ENCODE results near the gene UBR3.
"Not testable (repeated sequence)": the region's sequence is repeated elsewhere in the genome, so short reads cannot be mapped to it uniquely, and the experiment has no call there.

UBR3 gene

GRCh38 chr2:169933124-169933711 is 106.0 kb downstream of the UBR3 start:
- no peak overlapping the region for H3K4me3 Mint-ChIP-seq
- ATAC-seq: no peak
- peak overlapping the region; percentile 6 for H3K27ac Mint-ChIP-seq
- peaks cover 34% of the 10 kb centered on the region for H3K36me3 Mint-ChIP-seq
- no peaks in the 10 kb centered on the region for H3K9me3 Mint-ChIP-seq
- peaks cover 4% of the 10 kb centered on the region for H3K4me1 Mint-ChIP-seq
- H3K27me3 Mint-ChIP-seq: no peaks in the 10 kb centered on the region

- not testable (repeated sequence) for H3K4me1 Mint-ChIP-seq, H3K4me3 Mint-ChIP-seq, H3K27me3 Mint-ChIP-seq, H3K9me3 Mint-ChIP-seq, H3K27ac Mint-ChIP-seq, ATAC-seq
- peaks cover 36% of the 10 kb centered on the region for H3K36me3 Mint-ChIP-seq
These were observed 109.4 kb downstream of the UBR3 start for GRCh38 chr2:169936652-169937051.

- Mint-ChIP-seq H3K4me1 (no peaks in the 10 kb centered on the region), H3K27me3 (no peaks in the 10 kb centered on the region), H3K9me3 (no peaks in the 10 kb centered on the region), H3K4me3 (no peak overlapping the region), H3K27ac (no peak overlapping the region), H3K36me3 (peaks cover 41% of the 10 kb centered on the region)
- ATAC-seq: no peak
These were observed 118.3 kb downstream of the UBR3 start for GRCh38 chr2:169945515-169945914.

- Mint-ChIP-seq H3K4me3 (no peak overlapping the region), H3K27ac (no peak overlapping the region), H3K9me3 (no peaks in the 10 kb centered on the region), H3K36me3 (peaks cover 41% of the 10 kb centered on the region), H3K4me1 (no peaks in the 10 kb centered on the region), H3K27me3 (no peaks in the 10 kb centered on the region)
- ATAC-seq: no peak
These were observed 118.8 kb downstream of the UBR3 start for GRCh38 chr2:169946092-169946491.

- no peak for ATAC-seq
- no peak overlapping the region for H3K4me3 Mint-ChIP-seq
- no peaks in the 10 kb centered on the region for H3K4me1 Mint-ChIP-seq
- H3K27ac Mint-ChIP-seq: no peak overlapping the region
- H3K9me3 Mint-ChIP-seq: no peaks in the 10 kb centered on the region
- no peaks in the 10 kb centered on the region for H3K27me3 Mint-ChIP-seq
- H3K36me3 Mint-ChIP-seq: peaks cover 45% of the 10 kb centered on the region
These were observed 119.3 kb downstream of the UBR3 start for GRCh38 chr2:169946546-169946945.

GRCh38 chr2:169955940-169956339 is 128.7 kb downstream of the UBR3 start:
- no peaks in the 10 kb centered on the region for H3K9me3 Mint-ChIP-seq
- ATAC-seq: no peak
- H3K27me3 Mint-ChIP-seq: no peaks in the 10 kb centered on the region
- no peaks in the 10 kb centered on the region for H3K4me1 Mint-ChIP-seq
- peaks cover 59% of the 10 kb centered on the region for H3K36me3 Mint-ChIP-seq
- H3K4me3 Mint-ChIP-seq: no peak overlapping the region
- H3K27ac Mint-ChIP-seq: no peak overlapping the region

DNA sequence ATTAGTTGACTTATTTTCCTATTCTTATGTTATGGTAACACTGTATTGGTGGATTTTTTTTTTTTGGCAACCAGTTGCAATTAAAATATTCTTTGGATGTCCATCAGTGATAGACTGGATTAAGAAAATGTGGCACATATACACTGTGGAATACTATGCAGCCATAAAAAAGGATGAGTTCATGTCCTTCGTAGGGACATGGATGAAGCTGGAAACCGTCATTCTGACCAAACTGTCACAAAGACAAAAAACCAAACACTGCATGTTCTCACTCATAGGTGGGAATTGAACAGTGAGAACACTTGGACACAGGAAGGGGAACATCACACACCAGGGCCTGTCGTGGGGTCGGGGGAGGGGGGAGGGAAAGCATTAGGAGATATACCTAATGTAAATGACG is 130.0 kb downstream of the UBR3 start:
- not testable (repeated sequence) for ATAC-seq, H3K27ac Mint-ChIP-seq, H3K27me3 Mint-ChIP-seq, H3K4me3 Mint-ChIP-seq, H3K4me1 Mint-ChIP-seq, H3K9me3 Mint-ChIP-seq
- H3K36me3 Mint-ChIP-seq: peaks cover 56% of the 10 kb centered on the region

DNA sequence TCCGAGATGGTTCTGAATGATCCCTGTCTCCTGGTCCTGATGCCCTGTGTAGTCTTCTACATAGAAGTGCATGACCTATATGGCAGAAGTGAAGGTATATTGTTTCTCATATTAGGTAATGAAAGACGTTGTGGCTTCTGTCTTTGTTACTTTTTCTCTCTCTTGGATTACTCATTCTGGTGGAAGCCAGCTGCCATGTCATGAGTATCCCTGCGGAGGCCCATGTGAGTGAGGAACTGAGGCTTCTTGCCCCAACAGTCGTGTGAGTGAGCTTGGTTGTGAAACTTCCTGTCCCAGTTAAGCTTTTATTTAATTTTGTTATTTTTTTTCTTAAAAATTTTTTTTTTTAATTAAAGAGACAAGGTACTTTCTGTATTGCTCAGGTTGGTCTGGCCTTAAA is 134.7 kb downstream of the UBR3 start:
- Mint-ChIP-seq H3K4me3 (no peak overlapping the region), H3K36me3 (peaks cover 62% of the 10 kb centered on the region), H3K27ac (no peak overlapping the region), H3K9me3 (no peaks in the 10 kb centered on the region), H3K27me3 (no peaks in the 10 kb centered on the region), H3K4me1 (no peaks in the 10 kb centered on the region)
- ATAC-seq: no peak

DNA sequence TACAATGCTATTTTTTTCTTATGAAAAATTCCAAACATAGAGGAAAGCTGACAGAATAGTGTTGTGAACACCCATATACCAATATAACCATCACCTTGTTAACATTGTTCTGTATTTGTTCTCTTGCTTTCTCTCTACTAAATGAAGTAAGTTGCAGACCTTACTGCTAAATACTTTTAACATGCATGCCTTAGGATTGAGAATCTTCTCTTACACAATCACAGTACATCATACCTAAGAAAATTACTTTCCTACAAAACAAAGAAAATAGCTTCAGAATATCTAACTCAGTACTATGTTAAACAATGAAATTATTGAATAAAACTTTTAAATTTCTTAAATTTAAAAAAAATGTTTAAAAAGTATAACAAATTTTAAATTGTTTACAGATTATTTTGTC is 136.5 kb downstream of the UBR3 start:
- H3K4me3 Mint-ChIP-seq: no peak overlapping the region
- no peaks in the 10 kb centered on the region for H3K4me1 Mint-ChIP-seq
- peaks cover 61% of the 10 kb centered on the region for H3K36me3 Mint-ChIP-seq
- H3K9me3 Mint-ChIP-seq: no peaks in the 10 kb centered on the region
- H3K27ac Mint-ChIP-seq: no peak overlapping the region
- ATAC-seq: no peak
- no peaks in the 10 kb centered on the region for H3K27me3 Mint-ChIP-seq

DNA sequence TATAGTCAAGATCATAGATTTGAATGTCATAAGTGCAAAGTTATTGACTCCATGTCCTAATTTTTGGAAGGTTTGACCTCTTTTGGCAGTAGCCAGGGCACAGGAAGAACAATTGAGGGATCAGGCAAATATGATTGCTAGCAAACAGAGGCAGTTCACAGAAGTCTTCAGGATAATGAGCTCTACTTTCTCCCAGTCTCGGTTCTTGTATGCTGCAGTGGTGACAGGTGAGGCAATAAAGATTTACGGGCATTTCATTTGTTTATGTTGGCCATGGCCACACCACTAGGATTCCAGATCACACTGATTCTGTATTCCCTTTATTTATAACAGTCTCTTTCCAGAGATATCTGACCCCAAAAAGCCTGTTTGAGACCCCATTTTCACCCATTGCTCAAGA is 137.5 kb downstream of the UBR3 start:
- no peaks in the 10 kb centered on the region for H3K4me1 Mint-ChIP-seq
- no peak overlapping the region for H3K4me3 Mint-ChIP-seq
- H3K36me3 Mint-ChIP-seq: peaks cover 64% of the 10 kb centered on the region
- H3K27me3 Mint-ChIP-seq: no peaks in the 10 kb centered on the region
- peaks cover 2% of the 10 kb centered on the region for H3K9me3 Mint-ChIP-seq
- ATAC-seq: no peak
- no peak overlapping the region for H3K27ac Mint-ChIP-seq

DNA sequence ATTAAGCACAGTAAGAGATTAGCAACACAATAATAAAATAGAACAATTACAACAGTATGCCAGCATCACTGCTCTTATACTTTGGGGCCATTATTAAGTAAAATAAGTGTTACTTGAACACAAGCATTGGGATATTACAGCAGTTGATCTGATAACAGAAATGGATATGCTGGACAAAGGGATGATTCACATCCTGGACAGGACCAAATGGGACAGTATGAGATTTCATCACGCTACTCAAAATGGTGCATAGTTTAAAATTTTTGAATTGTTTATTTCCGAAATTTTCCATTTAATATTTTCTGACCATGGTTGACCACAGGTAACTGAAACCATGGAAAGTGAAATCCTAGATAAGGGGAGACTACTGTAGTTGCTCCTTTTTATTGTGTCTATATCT is 138.2 kb downstream of the UBR3 start:
- H3K27ac Mint-ChIP-seq: no peak overlapping the region
- peaks cover 66% of the 10 kb centered on the region for H3K36me3 Mint-ChIP-seq

DNA sequence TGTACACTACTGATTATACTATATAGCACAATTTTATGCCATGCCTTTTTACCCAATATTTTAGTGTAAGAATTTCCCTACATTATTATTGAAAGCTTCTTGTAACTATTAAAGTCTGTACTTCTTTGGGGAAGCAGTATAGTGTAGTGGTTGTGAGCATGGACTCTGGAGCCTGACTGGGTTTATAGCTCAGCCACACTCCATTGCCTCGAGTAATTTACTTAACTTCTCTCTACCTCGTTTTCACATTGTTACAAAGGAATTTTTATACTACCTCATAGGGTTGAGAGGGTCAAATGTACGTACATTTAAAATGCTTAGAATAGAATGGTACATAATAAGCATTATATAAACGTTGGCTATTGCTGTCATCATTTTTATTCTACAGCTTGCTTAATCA is 139.2 kb downstream of the UBR3 start:
- H3K27ac Mint-ChIP-seq: no peak overlapping the region
- peaks cover 62% of the 10 kb centered on the region for H3K36me3 Mint-ChIP-seq
- no peak overlapping the region for H3K4me3 Mint-ChIP-seq
- H3K9me3 Mint-ChIP-seq: peaks cover 2% of the 10 kb centered on the region
- no peak for ATAC-seq
- H3K4me1 Mint-ChIP-seq: no peaks in the 10 kb centered on the region
- H3K27me3 Mint-ChIP-seq: no peaks in the 10 kb centered on the region

More for the DNA sequence above, 138.2 kb downstream of the UBR3 start:
- no peak for ATAC-seq
- Mint-ChIP-seq H3K9me3 (peaks cover 2% of the 10 kb centered on the region), H3K4me1 (no peaks in the 10 kb centered on the region), H3K27me3 (no peaks in the 10 kb centered on the region), H3K4me3 (no peak overlapping the region)

DNA sequence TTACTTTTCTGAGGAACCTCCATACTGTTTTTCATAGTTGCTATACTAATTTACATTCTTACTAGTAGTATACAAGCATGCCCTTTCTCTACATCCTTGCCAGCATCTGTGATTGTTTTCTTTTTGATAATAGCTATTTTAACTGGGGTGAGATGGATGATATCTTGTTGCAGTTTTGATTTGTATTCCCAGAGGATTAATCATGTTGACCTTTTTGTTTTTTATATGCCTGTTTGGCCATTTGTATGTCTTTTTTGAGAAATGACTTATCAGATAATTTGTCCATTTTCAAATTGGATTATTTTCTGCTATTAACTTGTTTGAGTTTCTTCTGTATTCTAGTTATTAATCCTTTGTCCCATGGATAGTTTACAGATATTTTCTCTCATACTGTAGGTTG is 141.5 kb downstream of the UBR3 start:
- H3K27me3 Mint-ChIP-seq: no peaks in the 10 kb centered on the region
- H3K27ac Mint-ChIP-seq: no peak overlapping the region
- H3K4me3 Mint-ChIP-seq: no peak overlapping the region

GRCh38 chr2:169975221-169975620 is 148.0 kb downstream of the UBR3 start:
- no peak overlapping the region for H3K27ac Mint-ChIP-seq
- H3K4me1 Mint-ChIP-seq: peaks cover 7% of the 10 kb centered on the region
- H3K27me3 Mint-ChIP-seq: no peaks in the 10 kb centered on the region

More for the DNA sequence above, 141.5 kb downstream of the UBR3 start:
- H3K4me1 Mint-ChIP-seq: no peaks in the 10 kb centered on the region
- ATAC-seq: no peak
- peaks cover 8% of the 10 kb centered on the region for H3K9me3 Mint-ChIP-seq
- peaks cover 56% of the 10 kb centered on the region for H3K36me3 Mint-ChIP-seq

GRCh38 chr2:169976335-169976851 is 149.1 kb downstream of the UBR3 start:
- Mint-ChIP-seq H3K4me1 (peaks cover 7% of the 10 kb centered on the region), H3K27ac (no peak overlapping the region), H3K36me3 (peaks cover 74% of the 10 kb centered on the region)

More at GRCh38 chr2:169975221-169975620, 148.0 kb downstream of the UBR3 start:
- Mint-ChIP-seq H3K4me3 (no peak overlapping the region), H3K36me3 (peaks cover 74% of the 10 kb centered on the region), H3K9me3 (peaks cover 30% of the 10 kb centered on the region)
- no peak for ATAC-seq

DNA sequence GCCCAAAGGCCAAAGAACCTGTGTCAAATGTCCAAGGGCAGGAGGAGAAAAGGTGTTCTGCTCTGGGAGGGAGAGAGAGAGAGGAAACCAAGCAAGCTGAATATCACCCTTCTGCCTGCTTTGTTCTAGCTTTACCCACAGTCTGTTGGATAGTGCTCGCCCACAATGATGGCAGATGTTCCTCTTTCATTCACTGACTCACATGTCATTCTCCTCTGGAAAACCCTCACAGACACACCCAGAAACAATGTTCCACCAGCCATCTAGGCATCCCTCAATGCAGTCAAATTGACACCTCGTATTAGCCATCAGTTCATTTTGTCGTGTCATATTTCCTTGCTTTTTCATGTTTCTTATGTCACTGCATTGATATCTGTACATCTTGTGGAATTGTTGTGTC is 150.3 kb downstream of the UBR3 start:
- H3K27me3 Mint-ChIP-seq: no peaks in the 10 kb centered on the region
- ATAC-seq: no peak
- H3K4me3 Mint-ChIP-seq: no peak overlapping the region
- H3K36me3 Mint-ChIP-seq: peaks cover 65% of the 10 kb centered on the region
- peaks cover 7% of the 10 kb centered on the region for H3K4me1 Mint-ChIP-seq
- H3K9me3 Mint-ChIP-seq: peaks cover 25% of the 10 kb centered on the region
- no peak overlapping the region for H3K27ac Mint-ChIP-seq

More at GRCh38 chr2:169976335-169976851, 149.1 kb downstream of the UBR3 start:
- Mint-ChIP-seq H3K27me3 (no peaks in the 10 kb centered on the region), H3K9me3 (peaks cover 30% of the 10 kb centered on the region), H3K4me3 (no peak overlapping the region)
- no peak for ATAC-seq
